HG03457 (cell line): ENCODE data around the gene CYTH3.
"Not testable (repeated sequence)": the region's sequence is repeated elsewhere in the genome, so short reads cannot be mapped to it uniquely, and the experiment has no call there.

ENCODE experiments used
- ATAC-seq: cut with Tn5 transposase; IDR thresholded peaks from one replicate; pipeline ENCODE4 v1.9.1; 2021; ENCODE audit warnings: moderate number of reproducible peaks; ENCODE audit not compliant: unreplicated experiment

CYTH3 gene

GRCh38 chr7:6234384-6234783 is 38.0 kb downstream of the CYTH3 start:
- ATAC-seq, result no peak

GRCh38 chr7:6232534-6232933 is 39.9 kb downstream of the CYTH3 start:
- no peak for ATAC-seq

GRCh38 chr7:6232116-6232515 is 40.3 kb downstream of the CYTH3 start:
- no peak for ATAC-seq

- ATAC-seq, result no peak
Observed at GRCh38 chr7:6231184-6231583, 41.2 kb downstream of the CYTH3 start.

- ATAC-seq, result not testable (repeated sequence)
Observed at GRCh38 chr7:6229284-6229683, 43.1 kb downstream of the CYTH3 start.

- no peak for ATAC-seq
Observed at GRCh38 chr7:6228361-6229229, 43.8 kb downstream of the CYTH3 start.

GRCh38 chr7:6227294-6227846 is 45.1 kb downstream of the CYTH3 start:
- ATAC-seq, result no peak

GRCh38 chr7:6226194-6226799 is 46.1 kb downstream of the CYTH3 start:
- ATAC-seq, result no peak

- ATAC-seq, result not testable (repeated sequence)
Observed at GRCh38 chr7:6223411-6223810, 49.0 kb downstream of the CYTH3 start.

GRCh38 chr7:6223010-6223409 is 49.4 kb downstream of the CYTH3 start:
- not testable (repeated sequence) for ATAC-seq

GRCh38 chr7:6221340-6222319 is 50.8 kb downstream of the CYTH3 start:
- no peak for ATAC-seq

- no peak for ATAC-seq
Observed at GRCh38 chr7:6218329-6218728, 54.1 kb downstream of the CYTH3 start.

- no peak for ATAC-seq
Observed at GRCh38 chr7:6212008-6212407, 60.4 kb downstream of the CYTH3 start.

- no peak for ATAC-seq
Observed at GRCh38 chr7:6210621-6211372, 61.6 kb downstream of the CYTH3 start.

GRCh38 chr7:6209340-6209739 is 63.1 kb downstream of the CYTH3 start:
- no peak for ATAC-seq

GRCh38 chr7:6208573-6209328 is 63.7 kb downstream of the CYTH3 start:
- no peak for ATAC-seq

GRCh38 chr7:6205971-6206660 is 66.3 kb downstream of the CYTH3 start:
- no peak for ATAC-seq

GRCh38 chr7:6203381-6203780 is 69.0 kb downstream of the CYTH3 start:
- ATAC-seq, result no peak

GRCh38 chr7:6202117-6202516 is 70.3 kb downstream of the CYTH3 start:
- ATAC-seq, result no peak
